Limb (tissue), 2 donors: Measurements from ENCODE around the gene PNMA3.
"Not testable (repeated sequence)": the region's sequence is repeated elsewhere in the genome, so short reads cannot be mapped to it uniquely, and the experiment has no call there.

Source experiments
- DNase-seq, 2 donors: peaks; one replicate each; pipeline ENCODE4 v3.0.0-alpha.2; 2016; ENCODE audit errors: extremely low spot score in 2 of 2

Gene PNMA3

DNA sequence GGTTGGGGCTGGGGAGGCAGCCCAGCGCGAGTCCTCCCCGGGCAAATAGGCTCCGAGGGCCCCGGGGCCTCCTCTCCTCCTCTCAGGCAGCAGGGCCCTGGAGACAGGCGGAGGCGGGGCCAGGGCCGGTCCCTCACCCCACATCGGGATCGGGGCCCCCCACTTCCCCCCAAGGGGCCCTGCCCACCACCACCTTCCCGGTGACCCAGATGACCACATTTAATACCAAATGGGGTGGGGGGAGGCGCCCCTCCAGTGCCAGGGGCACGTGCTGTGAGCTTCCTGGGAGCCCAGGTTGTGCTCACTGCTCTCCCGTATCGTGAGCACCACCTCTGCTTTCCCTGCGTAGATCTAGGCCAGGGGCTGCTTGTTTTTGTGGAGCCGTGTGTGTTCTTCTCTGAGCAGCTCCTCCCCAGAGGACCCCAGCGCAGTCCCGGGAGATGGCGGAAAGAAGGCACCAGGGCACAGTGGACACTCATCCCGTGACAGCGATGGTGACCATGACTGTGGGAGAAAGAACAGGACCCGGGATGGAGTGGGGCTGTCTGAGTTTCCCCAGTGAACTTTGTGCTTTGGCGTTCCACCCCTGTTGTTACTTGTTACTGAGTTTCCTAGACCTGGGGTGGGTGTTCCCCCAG lies 18.1 kb downstream of the PNMA3 start:
- no peak for DNase-seq

DNA sequence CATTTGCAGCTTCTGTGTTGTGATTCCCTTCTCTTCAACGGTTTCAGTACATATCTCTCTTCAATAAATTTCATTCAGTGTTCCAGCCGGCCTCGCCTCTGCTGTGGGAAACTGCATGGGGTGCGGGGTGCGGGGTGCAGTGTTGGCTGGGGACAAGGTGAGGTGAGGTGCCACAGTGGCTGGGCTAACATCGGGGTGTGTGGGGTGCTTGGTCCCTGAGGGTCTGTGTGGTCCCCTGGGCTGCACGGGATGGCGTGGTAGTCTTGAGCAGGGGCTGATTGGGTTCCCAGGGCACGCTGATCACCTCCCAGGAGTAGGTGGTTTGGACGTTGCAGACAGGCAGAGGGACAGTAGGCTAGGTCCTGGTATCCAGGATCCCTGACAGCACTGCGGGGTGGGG lies 18.7 kb downstream of the PNMA3 start:
- no peak for DNase-seq

DNA sequence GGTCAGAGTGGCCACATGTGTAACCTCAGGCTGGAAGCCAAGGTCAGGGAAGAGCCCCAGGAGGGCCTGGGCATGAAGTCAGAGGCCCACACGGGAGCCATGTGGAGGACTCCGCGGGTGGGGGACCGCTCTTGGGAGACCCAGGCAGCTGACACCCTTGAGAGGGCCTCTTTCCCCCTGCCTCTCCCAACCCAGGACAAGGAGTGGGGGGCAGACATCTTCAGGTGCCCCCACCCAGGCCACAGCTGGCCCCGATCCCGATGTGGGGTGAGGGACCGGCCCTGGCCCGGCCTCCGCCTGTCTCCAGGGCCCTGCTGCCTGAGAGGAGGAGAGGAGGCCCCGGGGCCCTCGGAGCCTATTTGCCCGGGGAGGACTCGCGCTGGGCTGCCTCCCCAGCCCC lies 19.1 kb downstream of the PNMA3 start:
- no peak for DNase-seq

DNA sequence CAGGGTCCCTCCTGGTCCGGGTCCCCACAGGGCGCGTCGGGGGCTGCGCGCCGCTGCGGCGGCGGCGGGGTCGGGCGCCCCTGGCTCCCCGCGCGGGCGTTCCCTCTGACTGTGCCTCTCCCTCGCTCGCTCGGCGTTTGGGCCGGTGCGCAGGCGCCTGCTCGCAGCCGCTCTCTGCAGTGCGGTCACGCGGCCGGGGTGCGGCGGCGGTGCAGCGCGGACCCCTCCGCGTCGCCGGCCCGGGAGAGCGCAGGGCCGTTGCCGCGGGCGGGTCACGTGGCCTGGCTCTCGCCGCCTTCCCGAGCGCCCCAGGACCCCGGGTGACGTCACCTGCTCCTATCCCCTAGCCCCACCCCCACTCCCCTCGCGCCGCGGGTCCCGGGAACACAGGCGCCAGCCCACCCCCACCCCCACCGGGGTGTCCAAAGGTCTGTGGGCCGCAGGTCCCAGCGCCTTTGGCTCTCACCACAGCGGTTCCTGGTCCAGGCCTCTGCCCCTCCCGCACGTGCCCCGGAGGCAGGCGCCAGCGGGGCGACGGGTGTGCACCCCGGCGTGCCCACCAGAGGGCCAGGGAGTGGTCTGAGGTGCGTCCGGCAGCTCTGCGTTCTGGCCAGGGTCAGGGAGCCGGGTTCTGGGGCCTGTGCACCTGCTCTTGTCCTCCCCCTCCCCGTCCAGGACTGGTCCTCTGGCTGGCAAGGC lies 21.3 kb downstream of the PNMA3 start:
- DNase-seq = not testable (repeated sequence)

DNA sequence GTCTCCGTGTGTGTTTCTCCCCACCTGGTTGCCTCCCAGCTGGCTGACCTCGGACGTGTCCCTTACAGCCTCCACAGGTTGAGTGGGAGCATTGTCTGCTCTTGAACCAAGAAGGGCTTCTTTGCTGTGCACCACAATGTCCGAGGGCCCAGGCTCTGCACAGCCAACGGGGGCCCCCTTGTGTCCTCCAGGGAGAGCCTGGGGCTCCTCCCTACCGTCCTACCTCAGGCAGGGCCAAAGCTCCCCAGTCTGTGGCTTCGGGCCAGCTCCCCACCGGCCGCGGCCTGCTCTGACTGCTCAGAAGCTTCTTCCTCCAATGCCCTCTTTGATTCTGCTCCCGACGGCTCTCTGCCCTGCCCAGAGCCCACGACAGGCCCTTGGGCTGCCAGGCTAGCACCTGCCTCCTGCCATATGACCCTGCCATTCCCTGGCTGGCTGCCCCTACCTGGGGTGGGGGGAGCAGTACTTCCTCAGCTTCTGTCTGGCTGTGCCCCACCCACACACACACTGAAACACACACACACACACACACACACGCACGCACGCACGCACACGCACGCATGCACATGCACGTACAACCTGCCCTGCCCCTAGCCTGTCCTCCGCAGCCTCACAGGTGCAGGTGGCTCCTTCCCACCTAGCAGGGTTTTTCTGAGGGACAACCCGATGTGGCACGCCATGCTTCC lies 27.1 kb downstream of the PNMA3 start:
- DNase-seq = not testable (repeated sequence)

DNA sequence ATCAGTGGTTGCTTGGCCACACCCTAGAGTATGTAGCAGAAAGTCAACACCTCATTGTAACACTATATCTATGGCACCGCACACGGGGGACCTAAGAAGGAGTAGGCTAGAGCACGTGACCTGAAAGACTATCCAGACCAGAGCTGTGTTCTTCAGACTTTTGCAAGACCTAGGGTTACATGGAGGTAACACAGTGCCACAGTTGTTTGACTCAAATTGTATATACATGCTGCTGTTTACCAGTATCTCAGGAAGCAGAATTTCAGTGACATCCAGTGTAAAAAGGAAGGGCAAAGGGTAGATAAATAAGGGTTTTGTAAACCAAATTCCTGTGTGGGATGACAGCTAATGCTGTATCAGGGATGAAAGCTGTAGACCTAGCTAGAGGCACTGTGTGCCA lies 46.1 kb downstream of the PNMA3 start:
- DNase-seq = no peak

DNA sequence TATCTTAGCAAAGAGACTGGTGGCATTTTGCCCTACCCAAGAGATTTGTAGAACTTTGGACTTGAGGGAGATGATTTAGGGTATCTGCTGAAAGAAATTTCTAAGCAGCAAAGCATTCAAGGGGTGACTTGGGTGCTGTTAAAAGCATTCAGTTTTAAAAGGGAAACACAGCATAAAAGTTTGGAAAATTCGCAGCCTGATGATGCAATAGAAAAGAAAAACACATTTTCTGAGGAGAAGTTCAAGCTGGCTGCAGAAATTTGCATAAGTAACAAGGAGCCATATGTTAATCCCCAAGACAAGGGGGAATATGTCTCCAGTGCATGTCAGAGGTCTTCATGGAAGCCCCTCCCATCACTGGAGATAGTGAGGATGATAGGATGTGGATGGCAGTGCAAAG lies 48.7 kb downstream of the PNMA3 start:
- not testable (repeated sequence) for DNase-seq

DNA sequence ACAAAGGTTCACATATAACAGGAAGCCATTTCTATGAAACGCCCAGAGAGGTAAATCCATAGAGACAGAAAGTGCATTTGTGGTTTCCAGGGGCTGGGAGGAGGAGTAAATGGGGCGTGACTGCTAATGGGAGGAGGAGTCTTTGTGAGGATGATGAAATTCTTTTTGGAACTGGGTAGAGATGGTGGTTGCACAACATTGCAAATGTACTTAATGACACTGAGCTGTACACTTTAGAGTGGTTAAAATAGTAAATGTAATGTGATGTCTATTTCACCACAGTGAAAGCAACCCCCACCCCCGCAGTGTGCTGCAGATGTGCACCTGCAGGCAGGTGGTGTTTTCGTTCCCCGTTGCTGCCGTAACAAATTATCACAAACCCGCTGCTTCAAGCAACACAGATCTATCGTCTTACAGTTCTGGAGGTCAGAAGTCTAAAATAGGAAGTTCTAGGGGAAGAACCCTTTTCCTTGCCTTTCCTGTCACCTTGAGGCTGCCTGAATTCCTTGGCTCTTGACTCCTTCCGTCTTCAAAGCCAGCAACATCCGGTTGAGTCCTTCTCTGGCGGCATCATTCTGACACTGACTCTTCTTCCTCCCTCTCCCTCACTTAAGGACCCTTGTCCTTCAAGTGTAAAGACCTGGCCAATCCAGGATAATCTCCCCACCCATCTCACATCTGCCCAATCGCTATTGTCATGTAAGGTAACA lies 50.0 kb downstream of the PNMA3 start:
- DNase-seq = not testable (repeated sequence)
